Erythroblast (primary cell): ENCODE results near the gene ITPK1.

Experiments
- GATA1 ChIP-seq: IDR thresholded peaks from 2 replicates; pipeline ENCODE4 v1.6.1; 2011; ENCODE audit warnings: low read depth, mild to moderate bottlenecking, control low read depth, low read length, moderate library complexity
- POLR2A ChIP-seq: IDR thresholded peaks from 2 replicates; pipeline ENCODE4 v1.6.1; 2011; ENCODE audit warnings: mild to moderate bottlenecking, low read length

- TF ChIP-seq POLR2A, result no peak
- TF ChIP-seq GATA1, result no peak
These were observed 195.7 kb downstream of the ITPK1 start for GRCh38 chr14:92920001-92920400.
